Measurements from ENCODE around the gene FRG2.

- TF ChIP-seq TAF1 (IDR thresholded peaks at IDR 0.05; ENCODE audit: low read depth), result no peak
- no peak for TF ChIP-seq REST (IDR thresholded peaks at IDR 0.05; ENCODE audit: low read depth)
- no peak for TF ChIP-seq CREB1 (IDR thresholded peaks at IDR 0.05; ENCODE audit: low read depth)
- no peak for TF ChIP-seq MAX (IDR thresholded peaks at IDR 0.05)
- TF ChIP-seq TCF12 (IDR thresholded peaks at IDR 0.05; ENCODE audit: low read depth), result no peak
- no peak for TF ChIP-seq YY1 (IDR thresholded peaks at IDR 0.05; ENCODE audit: low read depth)
- no peak for TF ChIP-seq EP300 (IDR thresholded peaks at IDR 0.05; ENCODE audit: borderline replicate concordance)
These were observed 38.1 kb downstream of the FRG2 start for GRCh38 chr4:189988877-189989431.

Data from Ishikawa (cell line).